A172 (cell line): ENCODE measurements around the gene SH2D3A. TPM values are rescaled to one million over a fixed set of nuclear protein-coding genes. Genes with fewer than 3 reads are reported as not detected.
A peak's percentile ranks its signal among the peaks of the same experiment; 100 is the strongest.

ENCODE experiments used
- DNase-seq: peaks from one replicate; pipeline ENCODE4 v3.0.0-alpha.2; 2015; ENCODE audit warnings: low spot score
- total RNA-seq: library from RNA; depleted of rRNA; stranded (reverse); fragments of >200 nt; shearing (Covaris generic); gene quantifications from 2 replicates; pipeline ENCODE4 v1.2.3, GENCODE V29; 2014

Gene SH2D3A
- total RNA-seq, 1 experiment from 2014 or later, result not detected

- peak; percentile 74 for DNase-seq
Measured at GRCh38 chr19:6737873-6738786, 29.1 kb downstream of the SH2D3A start.

- DNase-seq, result peak; percentile 100
Measured at GRCh38 chr19:6737284-6737872, 29.9 kb downstream of the SH2D3A start, which contains the start of gene GPR108. Gene GPR108, minus strand, starts transcription at chr19:6737580. Its CDS starts 4 bp downstream, at chr19:6737576.

- DNase-seq, result no peak
Measured at GRCh38 chr19:6736917-6737283, 30.3 kb downstream of the SH2D3A start.

- DNase-seq, result peak; percentile 84
Measured at GRCh38 chr19:6736169-6736916, 30.9 kb downstream of the SH2D3A start.

- DNase-seq, result no peak
Measured at GRCh38 chr19:6735181-6735911, 31.9 kb downstream of the SH2D3A start.

GRCh38 chr19:6734096-6734696 is 33.0 kb downstream of the SH2D3A start:
- peak; percentile 46 for DNase-seq

- no peak for DNase-seq
Measured at GRCh38 chr19:6733338-6734095, 33.7 kb downstream of the SH2D3A start.

- DNase-seq, result no peak
Measured at GRCh38 chr19:6732803-6733337, 34.4 kb downstream of the SH2D3A start.

GRCh38 chr19:6731822-6732221 is 35.4 kb downstream of the SH2D3A start:
- DNase-seq, result no peak

GRCh38 chr19:6730941-6731670 is 36.1 kb downstream of the SH2D3A start:
- DNase-seq, result no peak

- DNase-seq, result no peak
Measured at GRCh38 chr19:6730153-6730804, 37.0 kb downstream of the SH2D3A start.

- DNase-seq, result no peak
Measured at GRCh38 chr19:6729573-6730152, 37.6 kb downstream of the SH2D3A start.

- no peak for DNase-seq
Measured at GRCh38 chr19:6728346-6728745, 38.9 kb downstream of the SH2D3A start.

- no peak for DNase-seq
Measured at GRCh38 chr19:6725513-6726231, 41.6 kb downstream of the SH2D3A start.

- DNase-seq, result no peak
Measured at GRCh38 chr19:6724631-6725492, 42.4 kb downstream of the SH2D3A start.

- no peak for DNase-seq
Measured at GRCh38 chr19:6723738-6724137, 43.5 kb downstream of the SH2D3A start.

GRCh38 chr19:6723108-6723618 is 44.1 kb downstream of the SH2D3A start:
- peak; percentile 51 for DNase-seq
